ENCODE data around the gene RGL3.

DNA sequence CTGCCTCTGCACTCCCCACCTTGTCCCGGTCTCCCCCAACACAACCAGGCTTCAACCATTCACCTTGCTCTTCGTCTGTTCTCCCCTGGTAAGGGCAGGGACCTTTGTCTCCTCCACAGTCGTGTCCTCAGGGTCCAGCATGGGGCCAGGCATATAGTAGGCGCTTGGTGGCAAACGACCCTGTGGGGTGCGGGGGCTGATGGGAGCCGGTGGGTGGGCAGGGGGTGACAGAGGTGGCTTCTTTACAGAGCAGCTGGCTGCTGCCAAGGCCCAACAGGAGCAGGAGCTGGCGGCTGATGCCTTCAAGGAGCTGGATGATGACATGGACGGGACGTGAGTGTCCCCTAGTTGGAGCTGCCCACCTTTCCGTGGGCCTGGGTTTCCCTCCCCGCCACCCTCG lies 26.0 kb upstream of the RGL3 start:
- TF ChIP-seq CTCF (IDR thresholded peaks at IDR 0.05; ENCODE audit: insufficient read depth, low read depth, low read length) (no peak), EZH2 (IDR thresholded peaks at IDR 0.05; ENCODE audit: insufficient read depth, low read length) (no peak)

Measured in astrocyte (in vitro differentiated cells and primary cell).